ENCODE measurements around the gene BTBD10.

Gene BTBD10

DNA sequence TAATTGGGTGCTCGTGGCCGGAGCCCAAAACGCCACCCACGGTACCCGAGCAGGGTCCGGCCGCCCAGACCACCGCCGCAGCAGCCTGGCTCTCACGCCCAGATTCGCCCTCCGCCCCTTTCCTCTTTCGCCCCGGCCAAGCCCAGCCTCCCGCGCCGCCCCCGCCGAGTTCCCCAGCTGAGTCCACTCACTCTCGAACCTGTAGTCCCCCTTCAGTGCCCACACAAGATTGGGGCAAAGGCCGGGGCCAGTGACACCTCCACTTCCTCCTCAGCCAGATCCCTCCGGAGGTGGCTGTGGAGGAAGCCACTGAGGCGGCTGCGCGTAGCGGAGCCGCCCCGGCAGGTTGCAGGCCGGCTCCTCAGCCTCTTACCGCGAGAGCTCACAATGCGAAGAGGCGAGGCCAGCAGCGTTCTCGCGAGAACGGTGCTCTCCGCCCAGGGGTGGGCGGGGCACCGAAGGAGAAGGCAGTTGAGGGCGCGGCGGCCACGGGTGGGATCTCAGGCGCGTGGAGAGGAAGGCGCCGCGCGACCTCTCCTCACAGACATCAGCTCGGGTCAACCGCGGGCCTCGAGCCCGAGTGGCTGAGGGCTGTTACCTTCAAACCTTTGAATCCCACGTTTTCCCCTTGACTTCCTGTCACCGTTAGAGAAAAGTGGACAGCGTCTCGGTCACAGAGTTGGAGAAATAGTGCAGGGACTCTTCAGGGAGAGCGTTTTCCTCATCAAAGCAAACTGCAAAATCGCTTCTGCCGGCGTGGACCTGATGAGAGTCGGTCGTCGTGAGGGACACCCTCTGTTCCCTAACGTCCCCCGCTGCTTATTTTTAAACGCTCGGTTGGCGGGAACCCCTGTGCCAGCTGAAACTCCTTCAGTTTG, at the start of gene BTBD10:
TSS of gene BTBD10 (minus strand) at position 322 of the 878 bp plus-strand sequence. CDS start 18,098 bp downstream, outside the sequence.
- peak; percentile 74 for DNase-seq (ENCODE audit: low read depth)

DNA sequence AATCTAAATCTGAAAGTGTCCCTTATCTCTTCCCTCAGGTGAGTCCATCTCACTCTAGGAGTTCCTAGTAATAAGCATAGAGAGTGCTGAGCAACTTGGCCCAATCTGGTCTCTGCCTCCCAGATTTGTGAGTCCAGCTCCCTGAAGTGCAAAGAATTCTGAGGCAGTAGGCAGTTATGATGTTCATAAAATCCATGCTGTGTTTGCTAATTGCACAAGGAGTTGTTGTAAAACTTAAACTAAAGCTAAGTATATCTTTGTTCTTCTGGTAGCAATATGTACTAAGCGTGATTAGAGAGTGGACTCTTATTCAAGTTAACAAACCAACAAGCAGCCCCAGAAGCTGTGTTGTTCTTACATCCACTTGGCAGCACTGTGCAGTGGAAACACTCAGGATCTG, 40.4 kb upstream of the BTBD10 start:
- no peak for DNase-seq (ENCODE audit: low read depth)

DNA sequence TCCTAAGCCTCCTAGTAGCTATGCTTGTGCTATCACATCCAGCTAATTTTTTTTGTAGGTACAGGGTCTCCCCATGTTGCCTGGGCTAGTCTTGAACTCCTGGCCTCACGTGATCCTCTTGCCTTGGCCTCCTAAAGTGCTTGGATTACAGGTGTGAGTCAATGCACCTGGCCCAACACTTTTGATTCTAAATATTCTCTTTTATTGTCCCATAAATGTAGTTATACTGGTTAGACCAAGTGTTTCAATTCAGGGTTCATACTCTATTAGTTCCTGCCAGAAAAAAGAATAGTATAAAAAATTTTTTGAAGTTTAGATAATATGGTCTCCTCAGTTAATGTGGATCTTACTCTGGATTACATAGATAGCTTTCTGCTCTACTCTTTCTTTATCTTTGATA, 39.5 kb upstream of the BTBD10 start:
- DNase-seq (ENCODE audit: low read depth), result no peak

DNA sequence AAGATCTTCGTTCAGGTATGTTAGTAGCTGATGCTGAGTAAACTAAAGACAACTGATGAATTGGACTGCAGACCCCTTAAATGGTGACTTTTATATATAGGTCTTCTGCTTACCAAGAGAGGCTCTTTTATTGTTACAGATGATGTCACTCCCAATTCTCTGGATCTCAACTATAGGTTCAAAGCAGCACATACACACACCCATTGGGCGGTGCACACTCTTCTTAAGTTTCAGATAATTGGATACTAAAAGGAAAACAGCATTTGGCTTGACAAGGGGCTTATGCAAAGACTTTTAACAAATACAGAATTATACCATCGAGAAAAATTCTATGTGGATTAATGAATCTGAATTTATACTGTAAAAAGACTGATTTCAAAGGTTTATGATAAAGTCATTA, 32.9 kb upstream of the BTBD10 start, which contains the start of gene PTH:
TSS of gene PTH (minus strand) at position 69 of the 400 bp plus-strand sequence. CDS start 3,142 bp downstream, outside the sequence.
- DNase-seq (ENCODE audit: low read depth), result no peak

DNA sequence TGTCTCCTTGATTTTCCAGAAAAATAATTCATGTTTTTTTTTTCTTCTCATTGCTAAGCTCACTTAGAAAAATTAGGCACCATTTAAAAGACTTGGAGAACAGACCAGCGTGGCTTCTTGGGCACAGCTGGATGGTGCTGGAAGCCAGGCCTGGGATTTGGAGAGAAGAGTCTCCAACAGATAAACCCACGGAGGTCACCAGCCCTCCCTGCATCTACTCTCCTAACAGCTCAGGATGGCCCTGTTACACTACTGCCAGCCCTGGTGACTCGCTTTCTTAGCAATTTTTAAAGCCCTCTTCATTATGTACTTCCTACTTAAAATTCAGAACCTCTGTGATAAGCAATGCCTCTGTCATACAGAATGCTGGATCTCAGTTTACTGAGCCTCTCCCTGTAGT, 31.0 kb upstream of the BTBD10 start:
- DNase-seq (ENCODE audit: low read depth), result no peak

DNA sequence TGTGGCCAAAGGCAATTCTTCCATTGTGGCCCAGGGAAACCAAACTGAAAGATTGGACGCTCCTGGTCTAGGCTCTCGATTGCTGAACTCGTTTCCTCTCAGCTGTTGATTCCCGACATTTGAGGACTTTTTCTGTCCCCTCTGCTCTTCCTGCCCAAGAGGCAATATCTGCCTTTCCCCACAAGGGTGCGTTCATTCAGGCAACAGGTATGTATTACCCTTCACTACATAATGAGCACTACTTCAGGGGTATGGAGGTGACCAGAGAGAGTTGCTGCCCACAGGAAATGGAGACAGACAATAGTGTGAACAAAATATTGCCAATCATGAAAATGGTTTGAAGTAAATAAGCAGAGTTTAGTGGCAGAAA, 24.6 kb upstream of the BTBD10 start:
- no peak for DNase-seq (ENCODE audit: low read depth)

DNA sequence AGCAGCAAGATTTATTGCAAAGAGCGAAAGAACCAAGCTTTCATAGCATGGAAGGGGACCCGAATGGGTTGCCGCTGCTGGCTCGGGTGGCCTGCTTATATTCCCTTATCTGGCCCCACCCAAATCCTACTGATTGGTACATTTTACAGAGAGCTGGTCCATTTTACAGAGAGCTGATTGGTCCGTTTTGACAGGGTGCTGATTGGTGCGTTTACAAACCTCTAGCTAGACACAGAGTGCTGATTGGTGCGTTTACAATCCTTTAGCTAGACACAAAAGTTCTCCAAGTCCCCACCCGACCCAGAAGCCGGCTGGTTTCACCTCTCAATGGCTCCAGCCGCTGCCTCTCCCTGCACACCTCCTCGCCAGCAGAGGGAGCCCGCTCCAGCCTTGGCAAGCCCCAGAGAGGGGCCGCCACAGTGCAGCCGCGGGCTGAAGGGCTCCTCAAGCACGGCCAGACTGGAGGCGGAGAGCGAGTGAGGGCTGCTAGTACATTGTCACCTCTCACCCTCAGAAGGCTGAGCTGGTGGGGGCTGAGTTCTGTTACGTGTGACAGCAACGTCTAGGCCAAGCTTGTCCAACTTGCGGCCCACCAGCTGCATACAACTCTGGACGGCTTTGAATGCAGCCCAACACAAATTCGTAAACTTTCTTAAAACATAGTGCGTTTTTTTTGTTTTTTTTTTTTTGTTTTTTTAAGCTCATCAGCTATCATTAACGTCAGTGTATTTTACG, 24.1 kb upstream of the BTBD10 start:
- peak; percentile 39 for DNase-seq (ENCODE audit: low read depth)

DNA sequence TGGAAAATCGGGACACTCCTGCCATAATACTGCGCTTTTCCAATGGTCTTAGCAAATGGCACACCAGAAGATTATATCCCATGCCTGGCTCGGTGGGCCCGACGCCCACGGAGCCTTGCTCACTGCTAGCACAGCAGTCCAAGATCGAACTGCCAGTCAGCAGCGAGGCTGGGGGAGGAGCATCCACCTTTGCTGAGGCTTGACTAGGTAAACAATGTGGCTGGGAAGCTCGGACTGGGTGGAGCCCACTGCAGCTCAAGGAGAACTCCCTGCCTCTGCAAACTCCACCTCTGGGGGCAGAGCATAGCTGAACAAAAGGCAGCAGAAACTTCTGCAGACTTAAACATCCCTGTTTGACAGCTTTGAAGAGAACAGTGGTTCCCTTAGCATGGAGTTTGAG, 17.2 kb upstream of the BTBD10 start:
- no peak for DNase-seq (ENCODE audit: low read depth)

DNA sequence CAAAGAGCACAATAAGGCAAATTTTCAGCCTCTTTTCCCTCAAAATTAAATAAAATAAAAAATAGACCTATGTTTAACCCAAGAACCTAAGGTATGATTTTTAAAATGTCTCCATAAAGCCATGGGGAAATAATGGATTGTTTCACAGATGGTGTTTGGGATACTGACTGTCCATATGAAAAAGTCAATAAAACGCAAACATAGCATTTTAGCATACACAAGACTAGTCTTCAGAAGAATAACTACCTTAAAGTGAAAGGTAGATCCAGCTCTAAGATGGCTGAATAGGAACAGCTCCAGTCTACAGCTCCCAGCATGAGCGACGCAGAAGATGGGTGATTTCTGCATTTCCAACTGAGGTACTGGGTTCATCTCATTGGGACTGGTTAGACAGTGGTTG, 16.7 kb upstream of the BTBD10 start:
- no peak for DNase-seq (ENCODE audit: low read depth)

DNA sequence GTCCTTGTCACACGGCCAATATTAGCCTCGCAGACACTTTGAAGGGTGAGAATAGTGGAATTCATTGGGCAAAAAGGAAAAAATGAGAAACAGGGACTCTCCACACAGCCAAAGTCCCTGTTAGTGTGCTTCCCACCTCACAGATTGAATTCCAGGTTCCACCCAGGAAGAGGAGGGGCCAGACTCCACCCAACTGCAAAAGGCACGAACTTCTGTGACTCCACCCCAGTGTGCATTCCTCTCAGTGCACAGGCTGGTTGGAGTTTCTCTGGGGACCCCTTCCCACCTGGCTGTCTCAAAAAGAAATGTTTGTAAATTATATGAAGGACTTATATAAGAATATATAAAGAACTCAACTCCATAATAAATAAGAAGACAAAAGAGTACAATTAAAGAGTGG, 12.1 kb upstream of the BTBD10 start:
- DNase-seq (ENCODE audit: low read depth), result no peak

DNA sequence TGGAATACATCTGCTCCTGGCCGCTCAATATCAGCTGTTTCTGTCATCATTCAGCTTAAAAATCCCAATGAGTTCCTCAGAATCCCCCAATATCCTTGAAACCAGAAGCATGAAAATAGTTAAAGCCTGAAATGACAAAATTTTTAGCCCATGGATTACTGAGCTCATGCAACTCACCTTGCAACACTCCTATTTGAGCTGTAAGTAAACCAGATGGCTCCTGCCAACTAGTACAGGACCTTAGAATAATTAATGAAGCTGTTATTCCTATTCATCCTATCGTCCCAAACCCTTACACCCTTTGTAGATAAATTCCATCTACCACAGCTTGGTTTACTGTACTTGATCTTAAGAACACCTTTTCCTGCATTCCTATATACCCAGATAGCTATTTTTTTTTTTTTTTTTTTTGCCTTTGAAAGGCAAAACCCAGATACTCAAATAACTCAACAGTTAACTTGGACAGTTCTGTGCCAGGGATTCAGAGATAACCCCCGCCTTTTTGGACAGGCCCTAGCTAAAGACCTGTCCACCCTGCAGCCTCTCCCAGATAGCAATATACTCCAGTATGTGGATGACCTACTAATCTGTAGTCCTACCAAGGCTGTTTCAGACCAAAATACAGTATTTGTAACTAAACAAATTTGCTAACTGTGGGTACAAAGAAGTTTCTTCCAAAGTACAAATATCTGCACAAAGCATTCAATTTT, 10.1 kb upstream of the BTBD10 start:
- DNase-seq (ENCODE audit: low read depth), result no peak

DNA sequence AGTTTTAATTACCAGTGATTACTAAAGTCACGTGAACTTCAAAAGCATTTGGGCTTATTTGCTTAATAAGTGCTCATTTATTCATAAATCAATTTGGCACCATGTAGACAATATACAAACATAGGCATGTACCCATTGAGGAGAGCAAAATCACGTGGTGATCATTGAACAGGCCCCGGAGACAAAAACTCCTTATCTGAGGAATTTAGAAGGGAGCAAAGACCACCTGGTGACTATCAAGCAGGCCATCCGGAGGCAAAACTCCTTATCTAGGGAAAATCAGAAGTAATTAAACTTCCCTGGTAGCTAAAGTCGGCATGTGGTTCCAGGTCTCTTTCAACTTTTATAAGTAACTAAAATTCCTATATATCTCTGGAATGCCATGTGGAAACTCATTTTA, 5.7 kb upstream of the BTBD10 start:
- no peak for DNase-seq (ENCODE audit: low read depth)

DNA sequence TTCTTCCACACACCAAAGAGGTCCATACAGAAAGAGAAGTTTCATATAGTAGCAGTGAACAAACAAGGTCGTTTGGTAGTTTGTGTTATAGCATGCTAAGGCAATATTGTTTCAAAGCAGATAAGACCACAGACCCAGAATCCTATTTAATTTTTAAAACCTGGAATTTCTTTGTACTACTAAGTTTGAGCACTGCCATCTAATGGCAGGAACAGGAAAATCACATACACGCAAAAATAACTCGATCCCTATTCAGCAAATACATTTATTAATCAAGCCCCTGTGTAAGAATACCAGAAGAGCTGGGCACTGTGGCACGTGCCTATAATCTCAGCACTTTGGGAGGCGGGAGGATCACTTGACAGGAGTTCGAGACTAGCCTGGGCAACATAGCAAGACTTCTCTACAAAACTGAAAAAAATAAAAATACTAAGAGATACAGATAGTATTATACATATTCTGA, 2.9 kb upstream of the BTBD10 start:
- no peak for DNase-seq (ENCODE audit: low read depth)

DNA sequence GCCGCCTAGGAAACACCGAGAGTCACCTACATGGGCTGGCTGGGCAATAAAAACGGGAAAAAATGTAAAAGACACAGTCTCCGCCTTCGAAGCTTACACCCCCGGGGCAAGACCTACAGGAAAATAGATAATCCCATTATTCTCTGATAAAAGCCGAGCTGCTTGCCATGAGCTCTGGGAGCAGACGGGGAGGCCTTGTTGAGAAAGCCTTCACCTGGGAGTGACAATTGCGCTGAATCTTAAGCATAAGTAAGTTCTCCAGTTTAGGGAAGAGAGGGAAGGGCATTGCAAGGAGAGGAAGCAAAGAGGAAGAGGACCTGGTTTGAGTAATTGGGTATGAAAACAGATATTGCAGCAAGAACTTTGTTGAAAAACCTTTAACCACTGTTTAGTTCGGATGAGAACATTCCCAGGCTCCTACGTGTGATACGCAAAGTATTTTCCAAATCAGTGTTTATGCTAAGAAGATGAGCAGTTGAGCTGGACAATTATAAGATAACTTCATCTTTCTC, 813 bp upstream of the BTBD10 start:
- no peak for DNase-seq (ENCODE audit: low read depth)

DNA sequence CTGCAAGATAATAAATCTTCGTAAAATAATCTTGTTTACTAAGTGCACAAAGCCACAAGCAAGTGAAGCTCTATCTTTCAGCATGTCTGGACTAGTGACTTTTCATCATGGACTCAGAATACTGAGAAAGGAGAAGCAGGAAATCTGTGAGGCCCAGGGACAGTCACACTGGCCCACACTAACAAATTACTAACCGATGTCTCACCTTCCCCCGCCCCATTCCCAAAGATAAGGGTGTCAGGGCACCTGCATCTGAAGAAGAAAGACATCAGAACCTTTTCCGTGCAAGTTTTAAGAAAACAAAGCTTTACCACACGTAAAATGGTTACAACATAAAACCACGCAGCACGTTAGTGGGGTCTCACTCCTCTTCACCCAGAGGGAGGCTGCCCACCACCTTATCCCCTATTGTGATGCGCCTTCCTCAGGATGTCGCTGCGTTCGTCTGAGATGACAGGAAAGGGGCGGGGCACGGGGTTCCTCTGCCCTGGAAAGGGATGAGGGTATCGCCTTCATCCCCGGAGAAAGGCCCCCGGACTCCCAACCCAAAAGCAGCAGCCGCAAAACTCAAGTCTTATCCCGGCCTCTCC, 616 bp downstream of the BTBD10 start:
- DNase-seq (ENCODE audit: low read depth), result peak; percentile 8

DNA sequence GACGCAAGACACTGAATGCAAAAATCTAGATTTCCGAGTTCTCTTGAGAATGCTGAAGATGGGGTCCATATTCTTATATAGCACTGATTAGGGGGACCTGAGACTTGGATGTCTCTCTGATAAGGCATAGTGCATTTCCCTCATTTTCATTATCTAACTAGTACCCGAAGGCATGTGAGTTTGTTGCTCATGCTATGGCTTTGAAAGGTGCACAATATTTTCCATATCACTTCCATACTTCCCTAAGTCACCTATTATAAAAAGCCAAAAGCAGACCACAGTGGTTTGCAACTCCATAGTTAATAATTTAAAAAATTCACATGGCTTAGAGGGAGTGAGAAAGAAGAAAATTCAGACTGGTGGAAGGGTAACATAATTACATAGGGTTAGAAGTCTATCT, 1.7 kb downstream of the BTBD10 start:
- DNase-seq (ENCODE audit: low read depth), result no peak

DNA sequence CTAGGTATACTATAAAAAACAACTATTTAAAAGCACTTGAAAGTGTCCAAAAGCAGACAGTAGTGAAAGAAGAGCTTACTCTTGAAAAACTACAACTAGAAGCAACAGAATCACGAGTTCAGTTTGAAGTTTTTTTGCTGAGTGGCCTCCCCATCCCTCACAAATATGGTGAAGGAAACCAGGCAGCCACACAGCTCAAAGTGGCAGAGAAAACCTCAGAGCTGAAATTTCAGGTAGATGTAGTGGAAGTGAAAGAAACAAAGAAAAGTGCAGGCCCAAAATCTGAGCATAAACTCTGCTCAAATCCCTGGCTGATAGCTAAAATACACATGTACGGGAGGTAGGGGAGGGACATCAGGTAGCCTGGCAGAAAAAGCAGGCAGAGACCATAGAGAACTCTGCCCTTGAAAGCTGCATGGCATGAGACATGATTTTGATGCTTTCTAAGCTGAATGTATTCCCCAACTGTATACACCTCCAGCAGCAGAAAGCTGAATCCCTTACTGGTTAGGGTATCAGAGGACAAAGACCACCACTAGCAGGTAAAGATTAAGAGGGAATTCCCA, 12.1 kb downstream of the BTBD10 start:
- DNase-seq (ENCODE audit: low read depth), result no peak

DNA sequence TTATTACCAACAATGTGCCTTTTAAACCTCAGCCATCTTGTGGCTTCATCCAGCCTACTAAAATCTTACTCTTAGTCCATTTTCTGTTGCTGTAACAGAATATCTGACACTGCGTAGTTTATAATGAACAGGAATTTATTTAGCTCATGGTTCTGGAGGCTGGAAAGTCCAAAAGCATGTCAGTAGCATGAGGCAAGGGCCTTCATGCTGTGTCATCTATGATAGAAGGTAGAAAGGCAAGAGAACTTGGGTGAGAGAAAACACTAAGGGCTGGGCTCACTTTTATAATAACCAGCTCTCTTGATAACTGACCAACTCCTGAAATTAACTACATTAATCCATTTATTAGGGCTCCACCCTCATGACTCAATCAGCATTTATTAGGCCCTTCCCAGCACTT, 13.5 kb downstream of the BTBD10 start:
- no peak for DNase-seq (ENCODE audit: low read depth)

DNA sequence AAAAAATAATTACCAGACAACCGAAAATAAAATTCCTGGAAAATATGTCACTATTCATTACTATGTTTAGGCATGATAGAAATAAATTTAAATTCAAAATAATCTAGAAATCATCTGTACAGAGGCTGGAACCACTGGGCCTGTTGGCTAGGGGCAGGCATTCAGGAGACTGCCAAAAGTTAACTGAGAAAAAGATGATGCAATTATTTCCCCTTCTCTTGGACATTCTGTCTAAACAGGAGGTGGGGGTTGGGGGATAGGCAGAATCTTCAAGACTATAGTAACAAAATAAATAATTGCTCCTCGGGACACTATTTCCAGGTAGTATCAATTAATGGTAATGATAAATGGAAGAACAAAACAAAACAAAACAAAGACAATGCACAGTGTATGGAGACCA, 14.1 kb downstream of the BTBD10 start:
- no peak for DNase-seq (ENCODE audit: low read depth)

DNA sequence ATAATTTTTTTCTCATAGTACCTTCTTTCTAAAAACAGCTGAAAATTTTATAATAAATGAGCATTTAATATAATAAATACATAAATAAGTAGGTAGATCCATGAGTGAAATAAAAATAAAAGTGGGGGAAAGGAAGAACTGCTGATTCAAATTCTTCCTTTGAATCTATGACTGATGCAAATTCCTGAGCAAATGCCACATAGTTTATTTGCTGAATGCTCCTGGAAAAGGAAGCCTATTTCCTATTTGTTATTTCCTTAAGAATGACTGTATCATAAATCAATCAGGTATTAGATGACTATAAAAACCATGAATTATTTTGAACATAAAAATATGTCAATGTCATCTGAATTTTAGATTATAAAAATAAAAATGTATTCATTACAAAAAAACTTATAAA, 16.6 kb downstream of the BTBD10 start:
- DNase-seq (ENCODE audit: low read depth), result no peak

DNA sequence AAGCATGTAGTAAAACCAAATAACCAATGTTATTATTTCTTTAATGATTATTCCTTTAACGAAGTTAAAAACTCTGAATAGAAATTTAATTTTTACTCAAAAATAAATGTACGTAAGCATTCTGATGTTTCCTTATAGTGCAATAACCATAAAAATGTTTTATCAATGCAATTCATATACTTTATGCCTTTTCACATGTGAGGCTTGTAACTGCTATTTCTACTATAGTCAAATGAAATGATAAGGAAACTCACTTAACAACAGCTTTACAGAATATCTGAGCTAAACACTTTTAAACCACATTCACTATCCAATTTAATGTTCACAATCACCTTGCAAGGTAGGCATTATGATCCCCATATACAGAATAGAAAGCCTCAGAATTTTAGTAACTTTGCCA, 17.4 kb downstream of the BTBD10 start:
- no peak for DNase-seq (ENCODE audit: low read depth)
